Immature natural killer cell (primary cell): ENCODE data around the gene TSPAN18. TPM values are rescaled to one million over a fixed set of nuclear protein-coding genes. Genes with fewer than 3 reads are reported as not detected.

Source experiments
- DNase-seq, 3 donors: peaks; one replicate each; pipeline ENCODE4 v3.0.0; 2022; ENCODE audit warnings: mixed read lengths in 1 of 3
- H3K27ac Mint-ChIP-seq, 6 donors: one replicate each; pipeline ENCODE4 v1.8.0; 2020; ENCODE audit warnings: mixed read lengths in 6 of 6, mild to moderate bottlenecking in 5 of 6, inconsistent platforms in 4 of 6, moderate library complexity in 3 of 6
- H3K27me3 Mint-ChIP-seq, 3 donors: one replicate each; pipeline ENCODE4 v1.8.0; 2020 to 2021; ENCODE audit warnings: low read depth in 3 of 3, mild to moderate bottlenecking in 3 of 3, mixed read lengths in 3 of 3, moderate library complexity in 3 of 3, inconsistent platforms in 1 of 3
- H3K36me3 Mint-ChIP-seq, 3 donors: one replicate each; pipeline ENCODE4 v1.8.0; 2020; ENCODE audit warnings: mixed read lengths in 3 of 3, inconsistent platforms in 2 of 3, mild to moderate bottlenecking in 2 of 3
- H3K4me1 Mint-ChIP-seq, 2 donors: one replicate each; pipeline ENCODE4 v1.8.0; 2020; ENCODE audit warnings: inconsistent platforms in 2 of 2, mild to moderate bottlenecking in 2 of 2, mixed read lengths in 2 of 2, moderate library complexity in 1 of 2
- H3K4me3 Mint-ChIP-seq, 5 donors: one replicate each; pipeline ENCODE4 v1.8.0; 2020; ENCODE audit warnings: mild to moderate bottlenecking in 5 of 5, mixed read lengths in 5 of 5, inconsistent platforms in 3 of 5, moderate library complexity in 3 of 5
- H3K9me3 Mint-ChIP-seq, 6 donors: one replicate each; pipeline ENCODE4 v1.8.0; 2020; ENCODE audit warnings: mild to moderate bottlenecking in 6 of 6, mixed read lengths in 6 of 6, inconsistent platforms in 4 of 6, moderate library complexity in 3 of 6
- polyA plus RNA-seq, 3 donors: library from polyadenylated mRNA; unstranded; fragments of 300-500 nt; fragmentation: Illumina TruSeq; gene quantifications; one replicate each; pipeline ENCODE4 v1.2.3, GENCODE V29; 2021

The TSPAN18 gene
- polyA plus RNA-seq, 3 donors from 2014 or later = 0.84 to 0.93 (median 0.86) TPM

GRCh38 chr11:44802347-44802746 lies 75.6 kb downstream of the TSPAN18 start:
- no peak overlapping the region for H3K27ac Mint-ChIP-seq
- no peak for DNase-seq
- no peaks in the 10 kb centered on the region for H3K36me3 Mint-ChIP-seq
- no peaks in the 10 kb centered on the region for H3K4me1 Mint-ChIP-seq
- H3K9me3 Mint-ChIP-seq = no peaks in the 10 kb centered on the region
- no peak overlapping the region for H3K4me3 Mint-ChIP-seq
- peaks cover 2 to 13% (median 5%) of the 10 kb centered on the region in 3 donors for H3K27me3 Mint-ChIP-seq

GRCh38 chr11:44803009-44803408 lies 76.2 kb downstream of the TSPAN18 start:
- Mint-ChIP-seq H3K36me3 (no peaks in the 10 kb centered on the region), H3K4me1 (no peaks in the 10 kb centered on the region), H3K9me3 (no peaks in the 10 kb centered on the region), H3K27ac (no peak overlapping the region), H3K4me3 (no peak overlapping the region), H3K27me3 (peaks cover 2 to 13% (median 2%) of the 10 kb centered on the region in 3 donors)
- no peak for DNase-seq

- no peak for DNase-seq
- no peaks in the 10 kb centered on the region for H3K9me3 Mint-ChIP-seq
These were observed 78.0 kb downstream of the TSPAN18 start for GRCh38 chr11:44804449-44805437.

GRCh38 chr11:44805596-44805995 lies 78.8 kb downstream of the TSPAN18 start:
- Mint-ChIP-seq H3K27ac (no peak overlapping the region), H3K4me3 (no peak overlapping the region), H3K4me1 (no peaks in the 10 kb centered on the region)

More at GRCh38 chr11:44804449-44805437, 78.0 kb downstream of the TSPAN18 start:
- Mint-ChIP-seq H3K27ac (no peak overlapping the region), H3K4me3 (no peak overlapping the region), H3K27me3 (peaks cover 2 to 14% (median 6%) of the 10 kb centered on the region in 3 donors), H3K4me1 (no peaks in the 10 kb centered on the region), H3K36me3 (no peaks in the 10 kb centered on the region)

GRCh38 chr11:44808053-44808753 lies 81.4 kb downstream of the TSPAN18 start:
- H3K4me3 Mint-ChIP-seq = no peak overlapping the region
- no peak for DNase-seq
- H3K27ac Mint-ChIP-seq = no peak overlapping the region
- H3K4me1 Mint-ChIP-seq = no peaks in the 10 kb centered on the region
- H3K9me3 Mint-ChIP-seq = no peaks in the 10 kb centered on the region
- peaks cover 2 to 11% (median 4%) of the 10 kb centered on the region in 3 donors for H3K27me3 Mint-ChIP-seq
- no peaks in the 10 kb centered on the region for H3K36me3 Mint-ChIP-seq

More at GRCh38 chr11:44805596-44805995, 78.8 kb downstream of the TSPAN18 start:
- no peak for DNase-seq
- Mint-ChIP-seq H3K27me3 (peaks cover 2 to 14% (median 6%) of the 10 kb centered on the region in 3 donors), H3K36me3 (no peaks in the 10 kb centered on the region), H3K9me3 (no peaks in the 10 kb centered on the region)

GRCh38 chr11:44809283-44809682 lies 82.5 kb downstream of the TSPAN18 start:
- Mint-ChIP-seq H3K36me3 (no peaks in the 10 kb centered on the region), H3K27ac (no peak overlapping the region), H3K27me3 (peaks cover 4 to 7% (median 5%) of the 10 kb centered on the region in 3 donors), H3K4me1 (no peaks in the 10 kb centered on the region), H3K9me3 (no peaks in the 10 kb centered on the region), H3K4me3 (no peak overlapping the region)
- DNase-seq = no peak

- peaks cover 3 to 5% (median 4%) of the 10 kb centered on the region in 3 donors for H3K27me3 Mint-ChIP-seq
- DNase-seq = no peak
- no peaks in the 10 kb centered on the region for H3K36me3 Mint-ChIP-seq
- no peaks in the 10 kb centered on the region for H3K9me3 Mint-ChIP-seq
- no peaks in the 10 kb centered on the region for H3K4me1 Mint-ChIP-seq
- no peak overlapping the region for H3K27ac Mint-ChIP-seq
- H3K4me3 Mint-ChIP-seq = no peak overlapping the region
These were observed 85.2 kb downstream of the TSPAN18 start for GRCh38 chr11:44811841-44812448.

- H3K9me3 Mint-ChIP-seq = peaks cover 0 to 4% (median 0%) of the 10 kb centered on the region in 6 donors
- H3K4me3 Mint-ChIP-seq = no peak overlapping the region
- peaks cover 3 to 5% (median 4%) of the 10 kb centered on the region in 3 donors for H3K27me3 Mint-ChIP-seq
- no peak for DNase-seq
- no peaks in the 10 kb centered on the region for H3K36me3 Mint-ChIP-seq
- H3K4me1 Mint-ChIP-seq = no peaks in the 10 kb centered on the region
- H3K27ac Mint-ChIP-seq = no peak overlapping the region
These were observed 86.2 kb downstream of the TSPAN18 start for GRCh38 chr11:44812971-44813370.

GRCh38 chr11:44813401-44813800 lies 86.6 kb downstream of the TSPAN18 start:
- H3K27me3 Mint-ChIP-seq = peaks cover 3 to 5% (median 4%) of the 10 kb centered on the region in 3 donors
- no peaks in the 10 kb centered on the region for H3K4me1 Mint-ChIP-seq
- DNase-seq = no peak
- no peak overlapping the region for H3K4me3 Mint-ChIP-seq
- peaks cover 0 to 4% (median 0%) of the 10 kb centered on the region in 6 donors for H3K9me3 Mint-ChIP-seq
- H3K36me3 Mint-ChIP-seq = no peaks in the 10 kb centered on the region
- H3K27ac Mint-ChIP-seq = no peak overlapping the region

- Mint-ChIP-seq H3K9me3 (peaks cover 0 to 4% (median 0%) of the 10 kb centered on the region in 6 donors), H3K27me3 (peaks cover 1 to 3% (median 2%) of the 10 kb centered on the region in 3 donors), H3K4me1 (no peaks in the 10 kb centered on the region), H3K36me3 (no peaks in the 10 kb centered on the region), H3K4me3 (no peak overlapping the region), H3K27ac (no peak overlapping the region)
- no peak for DNase-seq
These were observed 88.3 kb downstream of the TSPAN18 start for GRCh38 chr11:44814881-44815592.

- H3K4me1 Mint-ChIP-seq = no peaks in the 10 kb centered on the region
- peaks cover 1 to 3% (median 2%) of the 10 kb centered on the region in 3 donors for H3K27me3 Mint-ChIP-seq
- H3K9me3 Mint-ChIP-seq = peaks cover 0 to 4% (median 0%) of the 10 kb centered on the region in 6 donors
- H3K36me3 Mint-ChIP-seq = no peaks in the 10 kb centered on the region
- H3K27ac Mint-ChIP-seq = no peak overlapping the region
- no peak for DNase-seq
- H3K4me3 Mint-ChIP-seq = no peak overlapping the region
These were observed 89.2 kb downstream of the TSPAN18 start for GRCh38 chr11:44815917-44816456.

- peaks cover 0 to 3% (median 1%) of the 10 kb centered on the region in 3 donors for H3K27me3 Mint-ChIP-seq
- peaks cover 0 to 4% (median 0%) of the 10 kb centered on the region in 6 donors for H3K9me3 Mint-ChIP-seq
- DNase-seq = no peak
- no peaks in the 10 kb centered on the region for H3K4me1 Mint-ChIP-seq
- H3K4me3 Mint-ChIP-seq = no peak overlapping the region
- peaks cover 0 to under 1% (median 0%) of the 10 kb centered on the region in 3 donors for H3K36me3 Mint-ChIP-seq
- peak overlapping the region in 1 of 6 donors; percentile 53 for H3K27ac Mint-ChIP-seq
These were observed 90.0 kb downstream of the TSPAN18 start for GRCh38 chr11:44816761-44817160.
